Calu3 (cell line): Measurements from ENCODE around the gene CTIF. TPM values are rescaled to one million over a fixed set of nuclear protein-coding genes. Genes with fewer than 3 reads are reported as not detected.

Source experiments
- BruUV-seq: library from RNA; stranded (reverse); fragments of 400-500 nt; replicated peaks from 2 replicates; lab custom pipeline; 2021; lab: Mats Ljungman, UMichigan
- CTCF ChIA-PET: fragments of 300-600 bp; sonication (Branson Sonifier 250); formaldehyde crosslinking; loops from one replicate; lab custom pipeline; 2022; ENCODE audit warnings: antibody characterized with exemption; lab: Charles Lee
- DNase-seq: peaks from one replicate; pipeline ENCODE4 v3.0.0; 2022
- H3K27ac Mint-ChIP-seq: one replicate; pipeline ENCODE4 v1.8.0; 2022; ENCODE audit warnings: mixed read lengths; ENCODE audit not compliant: unreplicated experiment
- H3K27me3 Mint-ChIP-seq: one replicate; pipeline ENCODE4 v1.8.0; 2022; ENCODE audit warnings: mixed read lengths; ENCODE audit not compliant: unreplicated experiment
- H3K36me3 Mint-ChIP-seq: one replicate; pipeline ENCODE4 v1.8.0; 2022; ENCODE audit warnings: mild to moderate bottlenecking, moderate library complexity, mixed read lengths; ENCODE audit not compliant: insufficient read depth, unreplicated experiment
- H3K4me1 Mint-ChIP-seq: one replicate; pipeline ENCODE4 v1.8.0; 2022; ENCODE audit warnings: mild to moderate bottlenecking, low read depth, mixed read lengths; ENCODE audit not compliant: unreplicated experiment
- H3K4me3 Mint-ChIP-seq: one replicate; pipeline ENCODE4 v1.8.0; 2022; ENCODE audit warnings: mild to moderate bottlenecking, low read depth, moderate library complexity, mixed read lengths; ENCODE audit not compliant: unreplicated experiment
- H3K9me3 Mint-ChIP-seq: one replicate; pipeline ENCODE4 v1.8.0; 2022; ENCODE audit warnings: low read depth, mixed read lengths; ENCODE audit not compliant: unreplicated experiment
- intact Hi-C: fragments of 100-400 bp; cut with micrococcal nuclease; formaldehyde crosslinking; loops from one replicate; pipeline ENCODE4 v1.10.0; 2022; ENCODE audit not compliant: unreplicated experiment
- total RNA-seq: library from RNA; stranded (reverse); gene quantifications from 2 replicates; pipeline ENCODE4 v1.2.3, GENCODE V29; 2022
- TF ChIP-seq, protein P1 (sequence below): fragments of 200-600 bp; IDR thresholded peaks from one replicate; pipeline ENCODE4 v1.8.0; 2022; ENCODE audit warnings: antibody characterized with exemption; ENCODE audit not compliant: unreplicated experiment

Gene CTIF
- total RNA-seq, 1 experiment from 2014 or later, result 40.8 TPM

GRCh38 chr18:48590678-48591077 lies 51.8 kb downstream of the CTIF start:
- no peak overlapping the region for H3K4me3 Mint-ChIP-seq
- no peaks in the 10 kb centered on the region for H3K36me3 Mint-ChIP-seq
- no TSS peak for BruUV-seq
- TF ChIP-seq, protein P1, sequence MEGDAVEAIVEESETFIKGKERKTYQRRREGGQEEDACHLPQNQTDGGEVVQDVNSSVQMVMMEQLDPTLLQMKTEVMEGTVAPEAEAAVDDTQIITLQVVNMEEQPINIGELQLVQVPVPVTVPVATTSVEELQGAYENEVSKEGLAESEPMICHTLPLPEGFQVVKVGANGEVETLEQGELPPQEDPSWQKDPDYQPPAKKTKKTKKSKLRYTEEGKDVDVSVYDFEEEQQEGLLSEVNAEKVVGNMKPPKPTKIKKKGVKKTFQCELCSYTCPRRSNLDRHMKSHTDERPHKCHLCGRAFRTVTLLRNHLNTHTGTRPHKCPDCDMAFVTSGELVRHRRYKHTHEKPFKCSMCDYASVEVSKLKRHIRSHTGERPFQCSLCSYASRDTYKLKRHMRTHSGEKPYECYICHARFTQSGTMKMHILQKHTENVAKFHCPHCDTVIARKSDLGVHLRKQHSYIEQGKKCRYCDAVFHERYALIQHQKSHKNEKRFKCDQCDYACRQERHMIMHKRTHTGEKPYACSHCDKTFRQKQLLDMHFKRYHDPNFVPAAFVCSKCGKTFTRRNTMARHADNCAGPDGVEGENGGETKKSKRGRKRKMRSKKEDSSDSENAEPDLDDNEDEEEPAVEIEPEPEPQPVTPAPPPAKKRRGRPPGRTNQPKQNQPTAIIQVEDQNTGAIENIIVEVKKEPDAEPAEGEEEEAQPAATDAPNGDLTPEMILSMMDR, result no peak
- intact Hi-C loops, result no loop called here
- no peak for DNase-seq
- H3K27me3 Mint-ChIP-seq, result no peaks in the 10 kb centered on the region
- CTCF ChIA-PET, result no interaction called here
- no peak overlapping the region for H3K27ac Mint-ChIP-seq
- H3K9me3 Mint-ChIP-seq, result no peaks in the 10 kb centered on the region
- H3K4me1 Mint-ChIP-seq, result no peaks in the 10 kb centered on the region

- no peak for DNase-seq
- Mint-ChIP-seq H3K9me3 (no peaks in the 10 kb centered on the region), H3K4me3 (no peak overlapping the region), H3K4me1 (no peaks in the 10 kb centered on the region), H3K36me3 (no peaks in the 10 kb centered on the region), H3K27ac (no peak overlapping the region), H3K27me3 (no peaks in the 10 kb centered on the region)
- intact Hi-C loops, result no loop called here
- CTCF ChIA-PET, result no interaction called here
- TF ChIP-seq, protein P1, result no peak
- BruUV-seq, result no TSS peak
Observed at GRCh38 chr18:48592540-48593171, 53.8 kb downstream of the CTIF start.

- H3K27me3 Mint-ChIP-seq, result no peaks in the 10 kb centered on the region
- H3K36me3 Mint-ChIP-seq, result no peaks in the 10 kb centered on the region
- DNase-seq, result no peak
- H3K27ac Mint-ChIP-seq, result no peak overlapping the region
- no peaks in the 10 kb centered on the region for H3K9me3 Mint-ChIP-seq
- no peaks in the 10 kb centered on the region for H3K4me1 Mint-ChIP-seq
- TF ChIP-seq, protein P1, result no peak
- no peak overlapping the region for H3K4me3 Mint-ChIP-seq
- BruUV-seq, result no TSS peak
- CTCF ChIA-PET, result interaction anchor here (0.6 kb wide), 1 partner anchor 72 kb away, joined by 3 read pairs; no protein-coding TSS in a partner anchor
- intact Hi-C loops, result no loop called here
Observed at GRCh38 chr18:48594471-48595094, 55.8 kb downstream of the CTIF start.

- TF ChIP-seq, protein P1, result no peak
- Mint-ChIP-seq H3K27me3 (no peaks in the 10 kb centered on the region), H3K4me1 (no peaks in the 10 kb centered on the region), H3K27ac (no peak overlapping the region), H3K4me3 (no peak overlapping the region), H3K9me3 (no peaks in the 10 kb centered on the region), H3K36me3 (no peaks in the 10 kb centered on the region)
- intact Hi-C loops, result no loop called here
- CTCF ChIA-PET, result interaction anchor here (0.6 to 0.7 kb wide), 2 partner anchors 508 to 1043 kb away, joined by 3 read pairs; no protein-coding TSS in a partner anchor
- BruUV-seq, result no TSS peak
- no peak for DNase-seq
Observed at GRCh38 chr18:48595703-48596218, 56.9 kb downstream of the CTIF start.
